ENCODE results near the gene RRP7A.

DNA sequence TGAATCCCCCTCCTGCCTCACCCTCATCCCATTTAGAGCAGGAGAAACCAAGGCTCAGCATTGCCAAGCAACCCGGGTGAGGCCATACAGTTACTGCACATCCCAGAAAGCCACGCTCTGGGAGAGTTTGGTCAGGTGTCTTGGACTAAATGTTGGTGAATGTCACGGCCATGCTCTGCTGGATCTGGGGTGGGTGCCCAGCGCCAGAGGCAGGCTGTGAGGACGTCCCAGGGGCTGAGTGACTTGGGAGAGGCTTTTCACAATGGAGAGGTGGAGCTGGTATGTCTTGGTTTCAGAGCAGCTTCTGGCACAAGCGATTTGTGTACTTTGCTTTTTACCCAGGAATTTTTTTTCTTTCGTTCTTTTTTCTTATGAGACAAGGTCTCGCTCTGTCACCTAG lies 40.8 kb upstream of the RRP7A start:
- TF ChIP-seq, protein P1, sequence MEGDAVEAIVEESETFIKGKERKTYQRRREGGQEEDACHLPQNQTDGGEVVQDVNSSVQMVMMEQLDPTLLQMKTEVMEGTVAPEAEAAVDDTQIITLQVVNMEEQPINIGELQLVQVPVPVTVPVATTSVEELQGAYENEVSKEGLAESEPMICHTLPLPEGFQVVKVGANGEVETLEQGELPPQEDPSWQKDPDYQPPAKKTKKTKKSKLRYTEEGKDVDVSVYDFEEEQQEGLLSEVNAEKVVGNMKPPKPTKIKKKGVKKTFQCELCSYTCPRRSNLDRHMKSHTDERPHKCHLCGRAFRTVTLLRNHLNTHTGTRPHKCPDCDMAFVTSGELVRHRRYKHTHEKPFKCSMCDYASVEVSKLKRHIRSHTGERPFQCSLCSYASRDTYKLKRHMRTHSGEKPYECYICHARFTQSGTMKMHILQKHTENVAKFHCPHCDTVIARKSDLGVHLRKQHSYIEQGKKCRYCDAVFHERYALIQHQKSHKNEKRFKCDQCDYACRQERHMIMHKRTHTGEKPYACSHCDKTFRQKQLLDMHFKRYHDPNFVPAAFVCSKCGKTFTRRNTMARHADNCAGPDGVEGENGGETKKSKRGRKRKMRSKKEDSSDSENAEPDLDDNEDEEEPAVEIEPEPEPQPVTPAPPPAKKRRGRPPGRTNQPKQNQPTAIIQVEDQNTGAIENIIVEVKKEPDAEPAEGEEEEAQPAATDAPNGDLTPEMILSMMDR (IDR thresholded peaks at IDR 0.05) = no peak
- TF ChIP-seq POLR2AphosphoS5 (IDR thresholded peaks at IDR 0.05) = no peak

Measured in breast epithelium (tissue), 3 donors.